LoVo (cell line): ENCODE data around the gene OR8B3.

Experiments used
- DNase-seq: peaks from one replicate; pipeline ENCODE4 v3.0.0-alpha.2; 2016; ENCODE audit warnings: low spot score

Gene OR8B3

GRCh38 chr11:124359566-124359965 lies 39.3 kb downstream of the OR8B3 start:
- DNase-seq: no peak

- no peak for DNase-seq
These were observed 52.4 kb downstream of the OR8B3 start for GRCh38 chr11:124346311-124346955.
